Heart left ventricle (tissue), 13 donors: ENCODE data around the gene GSTA2.

ENCODE experiments used
- CTCF ChIP-seq, 12 donors: fragments of 200-600 bp; sonication (generic) in 4 of 12; IDR thresholded peaks; one replicate each; pipeline versions ENCODE4 v1.5.0 to v1.8.0; 2018 to 2022; ENCODE audit warnings: antibody characterized with exemption in 12 of 12, mild to moderate bottlenecking in 5 of 12
- POLR2A ChIP-seq, 2 donors: fragments of 450-650 bp; IDR thresholded peaks; one replicate each; pipeline ENCODE4 v1.6.1; 2017; ENCODE audit warnings: antibody characterized with exemption in 2 of 2, mild to moderate bottlenecking in 2 of 2, moderate library complexity in 2 of 2
- donor health status: ischemic (EF 13 %, LVEDD 7.1; RV severe dilation, severe dysfunction).
- donor health status: DM: no; HTN: yes; CAD: no.
- donor health status: DM: no; HTN: no; CAD: no.
- donor health status: ischemic (EF 25% LVEDD 6.9; RV normal size, moderate dysfunction).
- donor health status: ischemic (EF 25% LVEDD 5.7; RV mildly dilated, moderate dysfunction).
- donor health status: ischemic (EF 35%, LVEDD 5.7; RV mildly dilated, moderate dysfunction).
- donor health status: nonischemic (EF 11% LVEDD 7.7; RV severe dilation, severe dysfunction).
- donor health status: DM: yes; HTN: yes; CAD: no.
- donor health status: PGD.
- donor health status: ischemic (EF 29% LVEDD 5.4; RV normal size, mild dysfunction).
- donor health status: nonischemic (EF 23%, LVEDD 6.1; RV moderate dilation, normal function).

- no peak for TF ChIP-seq POLR2A (IDR thresholded peaks at IDR 0.05)
- no peak for TF ChIP-seq CTCF (IDR thresholded peaks at IDR 0.05)
Observed at GRCh38 chr6:52739134-52739533, 24.1 kb downstream of the GSTA2 start.
